Left renal cortex interstitium (tissue), 4 donors: ENCODE data around the gene PRF1. TPM values are rescaled to one million over a fixed set of nuclear protein-coding genes. Genes with fewer than 3 reads are reported as not detected.

Experiments used
- polyA plus RNA-seq, 4 donors: library from polyadenylated mRNA; unstranded; fragments of 120-200 nt; gene quantifications; one replicate each; pipeline ENCODE4 v1.2.1, GENCODE V29; 2013; ENCODE audit not compliant: insufficient read length in 4 of 4

Gene PRF1
- polyA plus RNA-seq, 4 donors: 0.33 to 1.1 (median 0.67) TPM

Other genes with a start within 250 kb of the PRF1 start
- gene LRRC20, start 220.1 kb downstream of the PRF1 start, polyA plus RNA-seq: 10 to 100 TPM in 3 of 4 donors, 1 to 10 TPM in 1; 8.4 to 12.4 (median 10.3) TPM
- gene EIF4EBP2, start 198.6 kb downstream of the PRF1 start, polyA plus RNA-seq: 10 to 100 TPM; 71.0 to 86.3 (median 80.1) TPM
- gene NODAL, start 161.1 kb downstream of the PRF1 start, polyA plus RNA-seq: under 1 TPM; 0.13 to 0.61 (median 0.34) TPM
- 10 to 100 TPM; 10.5 to 13.3 (median 12.0) TPM for gene PALD1, start 124.0 kb downstream of the PRF1 start, polyA plus RNA-seq
- 1 to 10 TPM in 3 of 4 donors, under 1 TPM in 1; 0.96 to 1.6 (median 1.4) TPM for gene ADAMTS14, start 69.8 kb upstream of the PRF1 start, polyA plus RNA-seq
- under 1 TPM in 1 of 4 donors, not detected in 3; 0.30 TPM for gene TBATA, start 182.6 kb upstream of the PRF1 start, polyA plus RNA-seq
- gene SGPL1, start 213.2 kb upstream of the PRF1 start, polyA plus RNA-seq: 10 to 100 TPM; 57.4 to 69.0 (median 61.8) TPM